SH-SY5Y (cell line): ENCODE results near the gene PLOD3.

Source experiments
- GATA2 ChIP-seq: IDR thresholded peaks from 2 replicates; pipeline ENCODE4 v1.6.1; 2011; ENCODE audit warnings: mild to moderate bottlenecking, low read depth, low read length
- GATA3 ChIP-seq: IDR thresholded peaks from 2 replicates; pipeline ENCODE4 v1.6.1; 2011; ENCODE audit warnings: low read depth, mild to moderate bottlenecking, low read length, moderate library complexity

PLOD3 gene

DNA sequence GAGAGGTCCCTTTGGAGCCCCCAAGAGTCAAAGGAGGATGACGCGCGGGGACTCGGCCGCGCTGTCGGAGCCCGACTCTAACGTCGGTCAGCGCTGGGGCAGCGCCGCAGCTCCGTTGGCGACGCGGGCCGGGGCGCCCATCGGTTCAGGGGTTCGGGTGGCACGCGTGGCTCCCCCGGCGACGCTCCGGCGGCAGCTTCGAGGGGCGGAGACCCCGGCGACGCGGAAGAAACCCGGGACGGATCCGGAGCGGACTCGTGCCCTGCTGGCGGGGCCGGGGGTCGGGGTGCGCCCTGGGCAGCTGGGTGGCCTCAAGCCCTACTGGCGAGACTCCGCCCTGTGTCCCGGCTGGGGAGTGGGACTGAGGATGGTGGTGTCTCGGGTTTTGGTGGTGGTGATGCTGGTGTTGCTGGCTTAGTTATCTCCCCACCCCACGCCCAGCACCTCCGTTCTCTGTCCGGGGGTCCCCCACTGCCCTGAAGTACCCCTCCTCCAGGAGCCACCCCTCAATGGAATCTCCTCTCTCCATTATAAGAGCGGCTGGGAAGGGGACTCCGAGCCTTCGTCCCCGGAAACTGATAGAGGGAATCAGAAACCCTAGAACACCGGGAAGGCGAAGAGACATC lies 37.1 kb downstream of the PLOD3 start, which contains the start of gene NAT16:
Gene NAT16 (minus strand): TSS at position 164 of the 626 bp plus-strand sequence. CDS start 5,486 bp downstream, outside the sequence.
- no peak for TF ChIP-seq GATA3
- TF ChIP-seq GATA2: no peak

DNA sequence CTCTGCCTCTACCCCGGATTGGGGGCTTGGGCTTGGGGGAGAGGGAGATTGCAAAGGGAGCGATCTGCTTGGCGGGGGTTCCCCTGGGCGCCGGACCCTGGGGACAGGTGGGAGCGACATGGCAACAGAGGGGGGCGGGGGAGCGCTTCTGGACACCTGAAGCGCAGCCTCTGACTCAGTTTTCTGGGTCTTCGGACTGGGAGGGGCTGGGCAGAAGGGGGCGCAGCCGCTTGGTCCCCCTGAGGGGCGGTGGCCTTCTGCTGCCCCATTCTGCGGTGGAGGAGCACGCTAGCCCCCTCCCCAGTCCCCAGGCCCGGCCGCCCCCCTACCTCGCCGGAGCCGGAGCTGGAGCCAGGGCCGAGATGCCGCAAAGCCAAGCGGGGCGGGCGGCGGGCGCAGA lies 37.7 kb downstream of the PLOD3 start:
- no peak for TF ChIP-seq GATA3
- no peak for TF ChIP-seq GATA2

DNA sequence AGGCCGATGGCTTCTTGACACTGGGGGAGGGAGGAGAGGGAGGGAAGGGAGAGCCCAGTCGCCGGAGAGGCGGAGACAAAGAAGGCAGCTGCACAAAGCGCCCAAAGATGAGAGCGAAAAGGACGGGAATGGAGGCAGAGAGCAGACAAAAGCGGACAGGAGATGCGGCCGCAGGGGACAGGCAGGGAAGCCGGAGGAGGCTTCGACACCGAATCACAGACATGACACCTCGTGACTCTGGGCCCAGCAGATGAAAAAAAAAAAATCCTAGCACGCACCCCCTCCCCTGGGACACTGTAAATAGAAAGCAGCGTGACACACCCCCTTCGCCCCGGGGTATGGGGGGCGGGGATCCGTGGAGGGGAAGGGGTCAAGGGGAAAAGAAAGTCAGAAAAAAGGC lies 38.3 kb downstream of the PLOD3 start:
- TF ChIP-seq GATA2 (no peak), GATA3 (no peak)

DNA sequence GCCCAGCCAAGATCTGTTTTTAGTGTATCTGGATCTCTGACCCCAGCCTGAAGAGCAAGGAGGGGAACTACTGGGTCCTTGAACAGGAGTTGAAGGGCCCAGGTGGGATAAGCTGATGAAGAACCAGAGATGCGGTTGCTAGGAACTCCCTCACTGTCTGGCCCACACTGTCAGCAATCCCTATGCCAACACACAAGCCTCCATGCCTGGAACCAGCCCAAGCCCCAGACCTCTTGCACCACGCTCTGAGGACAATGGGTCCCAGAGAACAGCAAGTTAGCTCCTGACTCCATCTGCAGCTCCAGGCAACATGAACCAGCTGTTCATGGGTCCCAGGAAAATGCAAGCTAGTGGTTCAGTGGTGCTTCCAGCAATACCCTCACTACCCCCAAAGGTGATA lies 39.7 kb downstream of the PLOD3 start:
- TF ChIP-seq GATA3 (no peak), GATA2 (no peak)

DNA sequence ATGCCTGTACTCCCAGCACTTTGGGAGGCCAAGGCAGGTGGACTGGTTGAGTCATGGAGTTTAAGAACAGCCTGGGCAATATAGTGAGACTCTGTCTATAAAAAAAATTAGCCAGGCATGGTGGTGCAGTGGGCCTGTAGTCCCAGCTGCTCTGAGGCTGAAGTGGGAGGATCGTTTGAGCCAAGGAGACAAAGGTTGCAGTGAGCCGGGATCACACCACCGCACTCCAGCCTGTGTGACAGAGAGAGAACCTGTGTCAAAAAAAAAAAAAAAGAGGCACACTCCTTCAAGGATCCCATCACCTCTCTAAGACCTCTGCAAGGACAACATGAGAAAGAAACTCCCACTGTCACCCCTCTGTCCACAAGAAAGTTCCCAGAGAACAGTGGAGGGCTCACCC lies 41.7 kb downstream of the PLOD3 start:
- TF ChIP-seq GATA2 (no peak), GATA3 (no peak)

DNA sequence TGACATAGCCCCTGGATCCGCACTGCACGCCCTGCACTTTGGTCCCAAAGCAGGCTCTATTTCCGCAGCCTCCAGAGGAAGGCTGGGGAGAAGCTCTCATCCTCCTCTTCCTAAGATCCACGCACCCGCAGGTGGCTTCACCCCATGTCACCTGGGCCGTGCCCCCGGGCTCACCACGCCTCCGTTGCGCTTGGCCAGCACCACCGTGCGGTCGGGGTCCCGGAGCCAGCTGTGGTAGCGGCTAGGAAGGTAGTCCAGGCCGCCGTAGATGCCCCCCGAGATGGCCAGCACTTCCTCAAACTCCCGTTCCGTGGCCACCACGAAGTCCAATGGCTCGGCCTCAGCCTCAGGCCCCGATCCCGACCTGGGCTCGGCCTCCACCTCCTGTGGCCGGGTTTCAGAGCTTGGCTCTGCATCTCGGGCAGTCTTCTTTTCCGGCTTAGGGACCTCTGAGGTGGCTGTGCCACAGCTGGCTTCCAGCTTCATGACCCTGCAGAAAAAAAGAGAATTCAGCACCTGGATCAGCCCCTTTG lies 43.0 kb downstream of the PLOD3 start:
- TF ChIP-seq GATA3: no peak
- no peak for TF ChIP-seq GATA2

DNA sequence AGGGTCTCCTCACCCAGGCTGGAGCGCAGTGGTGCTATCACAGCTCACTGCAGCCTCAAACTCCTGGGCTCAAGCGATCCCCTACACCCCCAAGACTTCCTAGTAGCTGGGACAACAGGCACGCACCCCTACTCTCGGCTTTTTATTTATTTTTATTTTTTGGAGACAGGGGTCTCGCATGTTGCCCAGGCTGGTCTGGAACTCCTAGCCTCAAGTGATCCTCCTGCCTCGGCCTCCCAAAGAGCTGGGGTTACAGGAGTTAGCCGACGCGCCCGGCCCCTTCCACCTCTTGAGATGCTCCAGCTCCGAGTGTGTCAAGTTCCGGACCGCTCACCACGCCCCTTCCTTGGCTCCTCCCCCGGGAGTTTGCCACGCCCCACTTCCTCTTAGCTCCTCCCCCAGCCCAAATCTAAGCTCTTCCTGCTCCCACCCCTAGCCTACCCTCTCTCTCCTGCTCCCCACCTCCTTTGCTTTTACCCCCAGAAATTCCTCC lies 43.6 kb downstream of the PLOD3 start:
- no peak for TF ChIP-seq GATA2

DNA sequence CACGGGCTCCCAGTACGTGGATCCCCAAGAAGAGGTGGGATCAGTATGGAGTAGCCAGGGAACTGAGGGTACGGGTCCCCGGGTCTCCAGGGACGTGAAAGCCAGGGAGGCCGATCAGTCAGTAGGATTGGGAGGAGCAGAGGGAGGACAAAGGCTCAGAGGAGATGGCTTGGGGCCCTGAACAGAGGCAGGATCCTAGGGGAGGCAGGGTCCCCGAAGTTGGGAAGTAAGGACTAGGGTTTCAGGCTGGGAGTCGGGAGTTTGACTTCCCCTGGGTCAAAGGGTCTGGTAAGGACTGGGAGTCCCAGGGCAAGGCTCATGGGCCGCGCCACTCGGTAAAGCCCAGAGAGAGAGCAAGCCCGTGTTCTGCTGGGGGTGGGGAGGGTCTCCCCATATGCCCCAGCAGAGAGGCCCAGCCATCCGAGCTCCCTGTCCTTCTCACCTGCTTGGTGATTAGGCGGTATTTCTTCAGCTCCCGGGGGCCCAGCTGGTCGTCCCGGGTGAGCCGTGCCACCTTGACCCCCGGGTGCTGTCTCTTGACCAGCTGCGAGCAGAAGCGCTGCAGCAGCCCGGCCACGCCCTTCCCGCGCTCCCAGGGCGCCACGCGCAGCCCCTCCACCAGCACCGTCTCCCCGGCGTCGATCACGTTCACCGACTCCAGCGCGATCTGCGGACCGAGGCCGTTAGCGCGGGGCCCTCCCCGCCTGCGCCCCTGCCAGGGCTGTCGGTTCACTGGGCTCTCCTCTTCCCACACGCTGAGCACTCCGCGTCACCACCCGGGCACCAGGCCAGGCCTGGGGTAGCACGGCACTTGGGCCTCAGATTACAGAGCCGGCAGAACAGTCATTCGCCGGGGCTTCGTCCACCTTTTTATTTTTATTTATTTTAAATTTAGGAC lies 44.3 kb downstream of the PLOD3 start:
- TF ChIP-seq GATA3 (no peak), GATA2 (no peak)

DNA sequence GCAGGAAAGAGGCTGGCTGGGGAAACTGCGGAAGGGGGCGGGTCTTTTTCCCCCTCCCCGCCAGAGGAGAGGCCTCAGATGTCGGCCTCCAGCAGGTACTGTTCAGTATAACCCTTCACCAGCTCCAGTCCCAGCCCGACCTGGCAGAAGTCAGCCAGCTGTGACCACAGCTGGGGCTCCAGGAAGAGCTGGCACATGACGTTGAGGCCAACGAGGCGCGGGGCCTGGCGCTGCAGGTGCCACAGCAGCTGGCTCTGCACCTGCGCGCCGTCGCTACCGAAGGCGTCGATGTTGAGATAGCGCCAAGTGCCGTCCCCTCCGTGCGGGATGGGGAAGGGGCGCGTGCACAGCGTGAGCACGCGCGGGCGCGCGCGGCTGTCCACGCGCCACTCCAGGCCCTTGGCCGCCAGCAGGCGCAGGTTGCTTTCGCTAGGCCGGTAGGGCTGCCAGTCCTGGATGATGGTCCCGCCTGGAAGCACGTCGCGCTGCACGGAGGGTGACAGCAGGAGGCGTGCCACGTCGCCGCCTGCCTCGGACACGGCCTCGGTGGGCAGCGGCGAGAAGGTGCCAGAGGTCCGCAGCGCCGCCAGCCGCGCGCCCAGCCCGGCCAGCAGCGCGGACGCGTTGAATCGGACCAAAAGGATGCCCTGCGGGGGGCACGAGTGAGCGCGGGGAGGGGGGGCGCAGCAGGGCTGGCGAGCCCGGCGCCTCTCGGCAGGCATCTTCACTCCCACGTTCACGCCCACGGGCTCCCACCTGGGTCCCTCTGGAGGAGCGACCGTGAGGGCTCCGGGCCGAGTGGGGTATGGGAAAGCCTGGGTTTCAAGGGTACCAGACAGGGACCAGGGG lies 45.2 kb downstream of the PLOD3 start:
- TF ChIP-seq GATA3 (no peak), GATA2 (no peak)

DNA sequence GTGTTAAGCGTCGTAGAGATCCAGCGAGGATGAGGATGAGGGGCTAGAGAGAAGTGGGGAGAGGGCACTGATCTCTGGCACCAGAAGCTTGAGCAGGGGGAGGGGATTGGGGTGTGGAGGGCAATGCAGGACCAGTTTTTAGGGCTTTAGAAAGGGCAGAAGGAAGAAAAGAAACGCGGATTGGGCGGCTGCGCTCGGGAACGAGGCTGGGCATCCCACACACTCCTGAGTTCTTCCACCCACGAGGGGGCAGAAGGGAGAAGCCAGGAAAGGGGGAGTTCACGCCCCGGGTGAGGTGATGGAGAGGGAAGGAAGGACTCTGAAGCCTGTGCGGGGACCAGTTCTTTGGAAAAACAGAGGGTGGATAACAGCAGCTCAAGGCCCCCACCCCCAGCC lies 45.9 kb downstream of the PLOD3 start:
- no peak for TF ChIP-seq GATA3
- TF ChIP-seq GATA2: no peak

DNA sequence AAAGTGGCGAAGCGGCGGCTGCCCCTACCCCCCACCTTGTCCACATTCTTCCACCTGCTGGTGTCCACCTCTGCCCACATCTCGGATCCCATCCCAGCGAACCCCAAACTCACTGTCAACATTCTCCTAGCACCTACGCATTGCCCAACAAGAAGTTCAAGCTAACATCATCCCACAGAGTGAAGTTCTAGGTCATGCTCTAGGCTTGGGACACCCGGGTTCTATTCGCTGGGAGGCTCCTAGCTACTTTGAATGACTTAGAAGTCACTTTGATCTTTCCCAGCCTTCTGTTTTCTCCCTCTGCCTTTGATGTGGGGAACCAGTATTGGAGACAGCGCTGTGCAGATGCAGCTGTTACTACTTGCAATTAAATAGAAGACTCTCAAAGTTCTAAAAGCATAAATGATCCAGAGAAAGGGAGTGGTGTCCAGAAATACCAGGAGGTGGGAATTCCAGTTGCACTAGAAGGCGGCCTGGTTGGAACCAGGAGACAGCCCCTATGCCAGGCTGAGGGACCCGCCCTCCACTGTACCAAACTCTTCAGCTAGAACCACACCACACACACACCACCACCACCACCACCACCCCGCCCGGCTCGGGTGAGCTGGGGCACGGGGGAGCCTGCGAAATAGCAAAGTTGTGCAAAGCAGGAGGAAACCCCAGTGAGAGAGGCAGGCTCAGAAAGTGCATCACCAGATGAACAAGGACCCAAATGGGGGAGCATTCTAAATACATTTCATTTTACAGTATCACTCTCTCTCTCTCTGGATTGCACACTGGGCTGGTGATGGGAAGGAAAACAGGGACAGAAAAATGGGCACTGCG lies 46.6 kb downstream of the PLOD3 start:
- TF ChIP-seq GATA3: no peak
- no peak for TF ChIP-seq GATA2

DNA sequence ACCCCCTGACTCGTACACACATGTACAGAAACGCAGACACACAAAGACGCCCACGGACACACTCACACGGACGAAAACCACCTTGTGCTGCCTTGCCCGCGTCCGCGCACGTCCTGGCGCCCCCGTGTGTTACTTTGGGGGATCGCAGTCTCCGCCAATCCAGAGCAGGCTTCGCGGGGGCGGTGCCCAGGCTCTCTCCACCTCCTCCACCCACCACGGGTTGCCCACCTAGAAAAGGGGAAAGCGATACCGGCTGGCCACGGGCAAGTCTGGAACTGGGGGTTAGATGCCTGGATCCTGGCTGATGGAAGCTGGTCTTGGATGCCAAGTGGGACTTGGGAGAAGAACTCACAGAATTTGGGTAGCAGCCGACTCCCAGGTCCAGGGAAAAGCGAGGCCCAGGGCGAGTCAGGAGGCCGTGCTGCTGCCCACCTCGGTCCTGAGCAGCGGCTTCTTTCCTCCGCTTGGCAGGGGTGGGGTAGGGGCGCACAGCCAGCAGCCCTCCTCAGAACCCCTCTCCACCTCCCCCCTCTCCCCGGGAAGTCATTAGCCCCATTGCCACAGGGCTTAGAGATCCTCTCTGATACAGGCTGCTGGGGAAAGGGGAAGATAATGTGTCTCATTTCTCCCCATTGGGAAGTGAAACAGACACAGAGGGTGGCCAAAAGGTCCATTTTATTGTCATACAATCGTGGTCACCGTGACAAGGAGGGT lies 47.4 kb downstream of the PLOD3 start:
- TF ChIP-seq GATA3 (no peak), GATA2 (peak; percentile 93)
